ENCODE data around the gene CARD11.

The CARD11 gene

DNA sequence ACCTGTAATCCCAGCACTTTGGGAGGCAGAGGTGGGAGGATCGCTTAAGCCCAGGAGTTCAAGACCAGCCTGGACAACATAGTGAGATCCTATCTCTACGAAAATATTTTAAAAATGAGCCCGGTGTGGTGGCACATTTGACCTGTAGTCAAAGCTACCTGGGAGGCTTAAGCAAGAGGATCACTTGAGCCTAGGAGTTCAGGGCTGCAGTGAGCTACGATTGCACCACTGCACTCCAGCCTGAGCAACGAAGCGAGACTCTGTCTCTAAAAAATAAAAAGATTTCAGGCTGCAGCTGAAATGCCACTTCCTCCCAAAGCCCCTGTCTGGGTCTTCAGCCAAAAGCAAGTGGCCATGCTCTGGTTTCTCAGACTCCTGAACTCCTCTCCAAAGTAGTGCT lies 38.7 kb upstream of the CARD11 start:
- TF ChIP-seq, protein P1, sequence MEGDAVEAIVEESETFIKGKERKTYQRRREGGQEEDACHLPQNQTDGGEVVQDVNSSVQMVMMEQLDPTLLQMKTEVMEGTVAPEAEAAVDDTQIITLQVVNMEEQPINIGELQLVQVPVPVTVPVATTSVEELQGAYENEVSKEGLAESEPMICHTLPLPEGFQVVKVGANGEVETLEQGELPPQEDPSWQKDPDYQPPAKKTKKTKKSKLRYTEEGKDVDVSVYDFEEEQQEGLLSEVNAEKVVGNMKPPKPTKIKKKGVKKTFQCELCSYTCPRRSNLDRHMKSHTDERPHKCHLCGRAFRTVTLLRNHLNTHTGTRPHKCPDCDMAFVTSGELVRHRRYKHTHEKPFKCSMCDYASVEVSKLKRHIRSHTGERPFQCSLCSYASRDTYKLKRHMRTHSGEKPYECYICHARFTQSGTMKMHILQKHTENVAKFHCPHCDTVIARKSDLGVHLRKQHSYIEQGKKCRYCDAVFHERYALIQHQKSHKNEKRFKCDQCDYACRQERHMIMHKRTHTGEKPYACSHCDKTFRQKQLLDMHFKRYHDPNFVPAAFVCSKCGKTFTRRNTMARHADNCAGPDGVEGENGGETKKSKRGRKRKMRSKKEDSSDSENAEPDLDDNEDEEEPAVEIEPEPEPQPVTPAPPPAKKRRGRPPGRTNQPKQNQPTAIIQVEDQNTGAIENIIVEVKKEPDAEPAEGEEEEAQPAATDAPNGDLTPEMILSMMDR (conservative IDR thresholded peaks at IDR 0.05): no peak
- no peak overlapping the region for H3K27ac ChIP-seq

DNA sequence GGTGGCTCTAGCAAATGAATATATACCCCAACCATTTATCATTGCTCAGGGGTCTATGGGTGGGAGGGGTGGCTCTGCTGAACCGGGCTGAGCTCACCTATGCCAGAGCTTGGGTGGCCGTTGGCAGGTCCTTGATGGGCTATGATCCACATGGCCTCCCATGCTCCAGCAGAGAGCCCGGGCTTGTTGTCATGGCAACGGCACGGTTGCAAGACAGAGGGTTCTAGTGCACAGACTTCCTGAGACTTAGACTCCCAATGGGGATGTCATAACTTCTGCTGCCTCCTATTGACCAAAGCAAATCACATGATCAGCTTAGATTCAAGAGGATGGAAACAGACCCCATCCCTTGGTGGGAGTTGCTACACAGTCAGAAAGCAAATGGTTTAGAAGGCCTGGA lies 36.4 kb upstream of the CARD11 start:
- TF ChIP-seq, protein P1 (conservative IDR thresholded peaks at IDR 0.05): no peak

DNA sequence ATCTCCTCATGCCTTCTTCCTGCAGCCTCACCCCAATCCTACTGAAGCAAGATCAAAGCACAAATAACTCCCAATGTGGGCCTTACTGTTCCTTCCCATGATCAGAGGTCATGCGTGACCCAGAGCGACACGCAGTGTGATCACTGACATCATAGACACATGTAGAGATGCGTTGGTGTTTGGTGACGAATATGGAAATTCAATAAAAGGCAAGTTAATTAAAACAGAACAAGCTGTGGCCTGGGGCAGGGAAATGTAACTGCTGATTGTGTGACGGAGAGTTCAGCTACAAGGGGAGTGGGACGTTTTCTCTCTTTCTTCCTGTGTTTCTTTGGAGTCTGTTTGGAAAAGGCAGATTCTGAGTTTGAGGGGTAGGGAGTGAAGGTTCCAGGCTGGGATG lies 34.8 kb upstream of the CARD11 start:
- TF ChIP-seq, protein P1 (conservative IDR thresholded peaks at IDR 0.05): no peak
- no peak overlapping the region for H3K27ac ChIP-seq

More for the DNA sequence above, 36.4 kb upstream of the CARD11 start:
- H3K27ac ChIP-seq: no peak overlapping the region

DNA sequence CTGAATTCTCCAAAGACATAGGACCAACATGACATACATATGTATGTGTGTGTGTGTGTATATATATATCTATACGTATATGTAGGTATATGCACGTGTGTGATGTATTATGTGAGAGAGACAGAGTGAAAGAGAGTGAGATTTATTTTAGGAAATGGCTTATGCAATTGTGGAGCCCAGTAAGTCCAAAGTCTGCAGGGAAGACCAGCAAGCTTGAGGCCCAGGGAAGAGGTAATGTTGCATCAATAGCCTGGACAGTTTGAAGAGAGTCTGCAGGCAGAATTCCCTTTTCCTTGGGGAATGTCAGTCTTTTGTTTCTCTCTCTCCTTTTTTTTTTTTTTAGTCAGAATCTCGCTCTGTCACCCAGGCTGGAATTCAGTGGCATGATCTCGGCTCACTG lies 33.0 kb upstream of the CARD11 start:
- no peak overlapping the region for H3K27ac ChIP-seq
- TF ChIP-seq, protein P1 (conservative IDR thresholded peaks at IDR 0.05): no peak

DNA sequence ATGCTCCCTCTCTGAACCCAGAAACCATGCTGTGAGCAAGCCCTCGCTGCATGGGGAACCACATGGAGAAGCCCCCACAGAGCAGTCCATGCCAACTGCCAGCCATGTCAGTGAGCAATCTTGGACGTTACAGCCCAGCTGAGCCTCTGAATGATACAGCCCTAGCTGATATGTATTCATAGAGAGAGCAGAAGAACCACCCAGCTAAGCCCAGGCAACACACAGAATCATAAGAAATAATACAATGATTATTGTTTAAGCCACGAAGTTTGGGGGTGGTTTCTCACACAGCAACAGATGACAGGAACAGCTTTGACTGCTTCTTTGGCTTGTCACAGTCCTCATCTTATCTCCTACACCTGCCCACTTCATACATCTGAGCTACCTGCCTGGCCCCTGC lies 32.5 kb upstream of the CARD11 start:
- TF ChIP-seq, protein P1 (conservative IDR thresholded peaks at IDR 0.05): no peak
- no peak overlapping the region for H3K27ac ChIP-seq

DNA sequence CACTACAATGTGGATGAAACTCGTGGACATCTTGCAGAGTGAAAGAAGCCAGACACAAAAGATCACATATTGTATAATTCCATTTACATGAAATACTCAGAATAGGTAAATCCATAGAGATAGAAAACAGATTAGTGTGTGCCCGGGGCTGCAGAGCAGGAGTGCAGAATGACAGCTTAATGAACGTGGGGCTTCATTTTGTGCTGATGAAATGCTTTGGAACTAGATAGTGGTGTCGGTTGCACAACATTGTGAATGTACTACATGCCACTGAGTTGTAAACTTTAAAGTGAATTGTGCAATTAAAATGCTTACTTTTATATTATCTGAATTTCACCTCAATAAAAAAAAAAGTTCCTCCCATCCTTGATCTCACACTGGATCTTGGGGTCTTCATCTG lies 31.8 kb upstream of the CARD11 start:
- TF ChIP-seq, protein P1 (conservative IDR thresholded peaks at IDR 0.05): no peak
- H3K27ac ChIP-seq: no peak overlapping the region

DNA sequence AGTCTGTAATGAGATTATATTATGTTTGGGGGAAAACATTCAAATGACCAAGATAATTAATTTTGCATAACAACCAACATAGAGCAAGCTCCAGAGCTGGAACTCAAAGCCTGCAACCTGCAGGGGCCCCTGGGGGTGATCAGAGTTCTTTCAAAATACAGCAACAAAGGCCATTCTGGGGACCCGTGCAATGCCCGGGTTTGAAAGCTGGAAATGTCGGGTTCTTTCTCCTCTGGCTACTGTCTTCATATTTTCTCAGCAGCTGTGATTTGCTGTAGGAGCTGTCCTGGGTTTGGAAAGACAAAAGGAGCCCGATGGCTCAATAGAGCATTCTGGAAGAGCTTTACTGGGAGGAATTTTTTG lies 30.8 kb upstream of the CARD11 start:
- H3K27ac ChIP-seq: no peak overlapping the region
- TF ChIP-seq, protein P1 (conservative IDR thresholded peaks at IDR 0.05): no peak

All from VCaP (cell line).